Measurements from ENCODE around the gene NRARP. TPM values are rescaled to one million over a fixed set of nuclear protein-coding genes. Genes with fewer than 3 reads are reported as not detected.

NRARP gene
- polyA plus RNA-seq, 1 experiment, result 0.22 TPM

GRCh38 chr9:137275203-137275587 is 26.9 kb downstream of the NRARP start:
- DNase-seq (ENCODE audit: low read depth, low spot score), result no peak
- CTCF ChIA-PET, result no interaction called here
- POLR2A ChIA-PET, result interaction anchor here (1.1 kb wide), 1 partner anchor 34 kb away, joined by 3 read pairs; no protein-coding TSS in a partner anchor

GRCh38 chr9:137273611-137274320 is 28.3 kb downstream of the NRARP start:
- no peak overlapping the region for H3K4me3 ChIP-seq (ENCODE audit: low read depth, low read length)
- POLR2A ChIA-PET, result interaction anchor here (0.6 to 1.4 kb wide), 3 partner anchors 33 to 164 kb away, joined by 3 to 11 read pairs (median 5); partner anchors contain the start of gene TUBB4B
- no peaks in the 10 kb centered on the region for H3K27me3 ChIP-seq (ENCODE audit: control insufficient read depth, insufficient read depth, low read length)
- TF ChIP-seq CTCF (IDR thresholded peaks at IDR 0.05; ENCODE audit: low read depth, low read length), result no peak
- DNase-seq (ENCODE audit: low read depth, low spot score), result no peak
- peaks cover under 1% of the 10 kb centered on the region; the same call in 1 of the 2 replicates for H3K9me3 ChIP-seq (ENCODE audit: control insufficient read depth, insufficient read depth, low read length)
- no peak overlapping the region for H3K27ac ChIP-seq (ENCODE audit: low read depth, low read length)
- CTCF ChIA-PET, result no interaction called here

More at GRCh38 chr9:137275203-137275587, 26.9 kb downstream of the NRARP start:
- Histone ChIP-seq H3K4me3 (ENCODE audit: low read depth, low read length) (no peak overlapping the region), H3K9me3 (ENCODE audit: control insufficient read depth, insufficient read depth, low read length) (peaks cover 5% of the 10 kb centered on the region; the same call in 1 of the 2 replicates), H3K27ac (ENCODE audit: low read depth, low read length) (no peak overlapping the region), H3K27me3 (ENCODE audit: control insufficient read depth, insufficient read depth, low read length) (no peaks in the 10 kb centered on the region)
- no peak for TF ChIP-seq CTCF (IDR thresholded peaks at IDR 0.05; ENCODE audit: low read depth, low read length)

- H3K27ac ChIP-seq (ENCODE audit: low read depth, low read length), result no peak overlapping the region
- H3K27me3 ChIP-seq (ENCODE audit: control insufficient read depth, insufficient read depth, low read length), result no peaks in the 10 kb centered on the region
- no peak for TF ChIP-seq CTCF (IDR thresholded peaks at IDR 0.05; ENCODE audit: low read depth, low read length)
- H3K9me3 ChIP-seq (ENCODE audit: control insufficient read depth, insufficient read depth, low read length), result no peaks in the 10 kb centered on the region; the same call in 1 of the 2 replicates
- ChIA-PET POLR2A (interaction anchor here (0.6 to 1.4 kb wide), 3 partner anchors 32 to 258 kb away, joined by 5 to 11 read pairs (median 5); partner anchors contain the start of gene TUBB4B), CTCF (no interaction called here)
- no peak for DNase-seq (ENCODE audit: low read depth, low spot score)
- no peak overlapping the region for H3K4me3 ChIP-seq (ENCODE audit: low read depth, low read length)
Measured at GRCh38 chr9:137273095-137273490, 29.0 kb downstream of the NRARP start.

GRCh38 chr9:137272241-137273094 is 29.6 kb downstream of the NRARP start:
- CTCF ChIA-PET, result interaction anchor here (1.0 kb wide), 1 partner anchor 36 kb away, joined by 3 read pairs; no protein-coding TSS in a partner anchor
- TF ChIP-seq CTCF (IDR thresholded peaks at IDR 0.05; ENCODE audit: low read depth, low read length), result no peak
- Histone ChIP-seq H3K27ac (ENCODE audit: low read depth, low read length) (no peak overlapping the region), H3K4me3 (ENCODE audit: low read depth, low read length) (no peak overlapping the region), H3K27me3 (ENCODE audit: control insufficient read depth, insufficient read depth, low read length) (no peaks in the 10 kb centered on the region), H3K9me3 (ENCODE audit: control insufficient read depth, insufficient read depth, low read length) (no peaks in the 10 kb centered on the region; the same call in 1 of the 2 replicates)
- DNase-seq (ENCODE audit: low read depth, low spot score), result no peak
- POLR2A ChIA-PET, result interaction anchor here (1.1 to 1.4 kb wide), 2 partner anchors 32 to 259 kb away, joined by 5 read pairs; partner anchors contain the start of gene TUBB4B

Data from AG04450 (cell line).